ENCODE data around the gene ZBTB20. TPM values are rescaled to one million over a fixed set of nuclear protein-coding genes. Genes with fewer than 3 reads are reported as not detected.
"Not testable (repeated sequence)": the region's sequence is repeated elsewhere in the genome, so short reads cannot be mapped to it uniquely, and the experiment has no call there.

The ZBTB20 gene
- total and polyA plus RNA-seq, 4 donors = 3.1 to 57.4 (median 29.3) TPM

GRCh38 chr3:114691871-114692270, 455.2 kb downstream of the ZBTB20 start:
- H3K27ac ChIP-seq (ENCODE audit: low read depth, low read length) = no peak overlapping the region
- H3K36me3 ChIP-seq (ENCODE audit: control insufficient read depth, insufficient read depth, low read length) = no peaks in the 10 kb centered on the region
- H3K9me3 ChIP-seq (ENCODE audit: control insufficient read depth, insufficient read depth, low read length) = no peaks in the 10 kb centered on the region
- H3K4me3 ChIP-seq (ENCODE audit: low read depth, low read length) = no peak overlapping the region
- no CpG with 5 or more reads among the region's 3 CpGs for WGBS (ENCODE audit: insufficient coverage)
- H3K27me3 ChIP-seq (ENCODE audit: control insufficient read depth, insufficient read depth, low read length) = no peaks in the 10 kb centered on the region
- no peaks in the 10 kb centered on the region for H3K4me1 ChIP-seq (ENCODE audit: control insufficient read depth, insufficient read depth, low read length)
- DNase-seq (ENCODE audit: low read depth in 4 of 6, low spot score in 6 of 6) = peak in 1 of 6 donors; percentile 45

- no peak for DNase-seq (ENCODE audit: low read depth in 4 of 6, low spot score in 6 of 6)
- WGBS (ENCODE audit: insufficient coverage) = no CpG with 5 or more reads among the region's 1 CpG
- no peak overlapping the region for H3K4me3 ChIP-seq (ENCODE audit: low read depth, low read length)
Observed at GRCh38 chr3:114690911-114691310, 456.2 kb downstream of the ZBTB20 start.

GRCh38 chr3:114687151-114687550, 459.9 kb downstream of the ZBTB20 start:
- no peaks in the 10 kb centered on the region for H3K36me3 ChIP-seq (ENCODE audit: control insufficient read depth, insufficient read depth, low read length)
- peak in 1 of 6 donors; percentile 25 for DNase-seq (ENCODE audit: low read depth in 4 of 6, low spot score in 6 of 6)
- H3K4me3 ChIP-seq (ENCODE audit: low read depth, low read length) = no peak overlapping the region
- no peaks in the 10 kb centered on the region for H3K9me3 ChIP-seq (ENCODE audit: control insufficient read depth, insufficient read depth, low read length)
- H3K27ac ChIP-seq (ENCODE audit: low read depth, low read length) = peak overlapping the region; percentile 63
- no peaks in the 10 kb centered on the region for H3K4me1 ChIP-seq (ENCODE audit: control insufficient read depth, insufficient read depth, low read length)
- no peaks in the 10 kb centered on the region for H3K27me3 ChIP-seq (ENCODE audit: control insufficient read depth, insufficient read depth, low read length)
- 90% methylated on average over 1 of the region's 3 CpGs for WGBS (ENCODE audit: insufficient coverage)

More at GRCh38 chr3:114690911-114691310, 456.2 kb downstream of the ZBTB20 start:
- H3K27me3 ChIP-seq (ENCODE audit: control insufficient read depth, insufficient read depth, low read length) = no peaks in the 10 kb centered on the region
- no peaks in the 10 kb centered on the region for H3K4me1 ChIP-seq (ENCODE audit: control insufficient read depth, insufficient read depth, low read length)
- H3K9me3 ChIP-seq (ENCODE audit: control insufficient read depth, insufficient read depth, low read length) = no peaks in the 10 kb centered on the region
- H3K27ac ChIP-seq (ENCODE audit: low read depth, low read length) = no peak overlapping the region
- H3K36me3 ChIP-seq (ENCODE audit: control insufficient read depth, insufficient read depth, low read length) = no peaks in the 10 kb centered on the region

- H3K4me1 ChIP-seq (ENCODE audit: control insufficient read depth, insufficient read depth, low read length) = no peaks in the 10 kb centered on the region
- H3K36me3 ChIP-seq (ENCODE audit: control insufficient read depth, insufficient read depth, low read length) = no peaks in the 10 kb centered on the region
- peak in 1 of 6 donors; percentile 19 for DNase-seq (ENCODE audit: low read depth in 4 of 6, low spot score in 6 of 6)
- H3K9me3 ChIP-seq (ENCODE audit: control insufficient read depth, insufficient read depth, low read length) = no peaks in the 10 kb centered on the region
- no peaks in the 10 kb centered on the region for H3K27me3 ChIP-seq (ENCODE audit: control insufficient read depth, insufficient read depth, low read length)
- H3K4me3 ChIP-seq (ENCODE audit: low read depth, low read length) = no peak overlapping the region
- H3K27ac ChIP-seq (ENCODE audit: low read depth, low read length) = peak overlapping the region; percentile 63
- 89% methylated on average over 1 of the region's 4 CpGs for WGBS (ENCODE audit: insufficient coverage)
Observed at GRCh38 chr3:114686621-114687020, 460.5 kb downstream of the ZBTB20 start.

GRCh38 chr3:114685161-114685560, 461.9 kb downstream of the ZBTB20 start:
- WGBS (ENCODE audit: insufficient coverage) = no CpG with 5 or more reads among the region's 4 CpGs
- no peaks in the 10 kb centered on the region for H3K36me3 ChIP-seq (ENCODE audit: control insufficient read depth, insufficient read depth, low read length)
- no peak overlapping the region for H3K27ac ChIP-seq (ENCODE audit: low read depth, low read length)
- no peaks in the 10 kb centered on the region for H3K27me3 ChIP-seq (ENCODE audit: control insufficient read depth, insufficient read depth, low read length)
- DNase-seq (ENCODE audit: low read depth in 4 of 6, low spot score in 6 of 6) = peak in 2 of 6 donors; percentile 11 to 52
- H3K9me3 ChIP-seq (ENCODE audit: control insufficient read depth, insufficient read depth, low read length) = no peaks in the 10 kb centered on the region
- H3K4me1 ChIP-seq (ENCODE audit: control insufficient read depth, insufficient read depth, low read length) = no peaks in the 10 kb centered on the region
- no peak overlapping the region for H3K4me3 ChIP-seq (ENCODE audit: low read depth, low read length)

GRCh38 chr3:114680299-114680698, 466.8 kb downstream of the ZBTB20 start:
- Histone ChIP-seq H3K27me3 (ENCODE audit: control insufficient read depth, insufficient read depth, low read length) (no peaks in the 10 kb centered on the region), H3K9me3 (ENCODE audit: control insufficient read depth, insufficient read depth, low read length) (no peaks in the 10 kb centered on the region), H3K4me1 (ENCODE audit: control insufficient read depth, insufficient read depth, low read length) (no peaks in the 10 kb centered on the region), H3K27ac (ENCODE audit: low read depth, low read length) (no peak overlapping the region), H3K4me3 (ENCODE audit: low read depth, low read length) (no peak overlapping the region), H3K36me3 (ENCODE audit: control insufficient read depth, insufficient read depth, low read length) (no peaks in the 10 kb centered on the region)
- no peak for DNase-seq (ENCODE audit: low read depth in 4 of 6, low spot score in 6 of 6)
- WGBS (ENCODE audit: insufficient coverage) = no CpG with 5 or more reads among the region's 1 CpG

- not testable (repeated sequence) for H3K27me3 ChIP-seq (ENCODE audit: control insufficient read depth, insufficient read depth, low read length); H3K9me3 ChIP-seq (ENCODE audit: control insufficient read depth, insufficient read depth, low read length); H3K4me1 ChIP-seq (ENCODE audit: control insufficient read depth, insufficient read depth, low read length); H3K27ac ChIP-seq (ENCODE audit: low read depth, low read length); H3K36me3 ChIP-seq (ENCODE audit: control insufficient read depth, insufficient read depth, low read length); H3K4me3 ChIP-seq (ENCODE audit: low read depth, low read length); DNase-seq (ENCODE audit: low read depth in 4 of 6, low spot score in 6 of 6)
- WGBS (ENCODE audit: insufficient coverage) = 100% methylated on average over 1 of the region's 3 CpGs
Observed at GRCh38 chr3:114679773-114680172, 467.3 kb downstream of the ZBTB20 start.

GRCh38 chr3:114675104-114675503, 472.0 kb downstream of the ZBTB20 start:
- WGBS (ENCODE audit: insufficient coverage) = no CpG with 5 or more reads among the region's 4 CpGs
- Histone ChIP-seq H3K36me3 (ENCODE audit: control insufficient read depth, insufficient read depth, low read length) (no peaks in the 10 kb centered on the region), H3K27ac (ENCODE audit: low read depth, low read length) (no peak overlapping the region), H3K4me3 (ENCODE audit: low read depth, low read length) (no peak overlapping the region), H3K27me3 (ENCODE audit: control insufficient read depth, insufficient read depth, low read length) (no peaks in the 10 kb centered on the region), H3K9me3 (ENCODE audit: control insufficient read depth, insufficient read depth, low read length) (no peaks in the 10 kb centered on the region), H3K4me1 (ENCODE audit: control insufficient read depth, insufficient read depth, low read length) (no peaks in the 10 kb centered on the region)
- DNase-seq (ENCODE audit: low read depth in 4 of 6, low spot score in 6 of 6) = no peak

- H3K4me1 ChIP-seq (ENCODE audit: control insufficient read depth, insufficient read depth, low read length) = no peaks in the 10 kb centered on the region
- DNase-seq (ENCODE audit: low read depth in 4 of 6, low spot score in 6 of 6) = no peak
- H3K27me3 ChIP-seq (ENCODE audit: control insufficient read depth, insufficient read depth, low read length) = no peaks in the 10 kb centered on the region
- H3K27ac ChIP-seq (ENCODE audit: low read depth, low read length) = no peak overlapping the region
- H3K36me3 ChIP-seq (ENCODE audit: control insufficient read depth, insufficient read depth, low read length) = no peaks in the 10 kb centered on the region
- H3K4me3 ChIP-seq (ENCODE audit: low read depth, low read length) = no peak overlapping the region
- H3K9me3 ChIP-seq (ENCODE audit: control insufficient read depth, insufficient read depth, low read length) = no peaks in the 10 kb centered on the region
- WGBS (ENCODE audit: insufficient coverage) = no CpG with 5 or more reads among the region's 2 CpGs
Observed at GRCh38 chr3:114674036-114674435, 473.1 kb downstream of the ZBTB20 start.

GRCh38 chr3:114673481-114673880, 473.6 kb downstream of the ZBTB20 start:
- H3K27ac ChIP-seq (ENCODE audit: low read depth, low read length) = no peak overlapping the region
- H3K4me1 ChIP-seq (ENCODE audit: control insufficient read depth, insufficient read depth, low read length) = no peaks in the 10 kb centered on the region
- no peaks in the 10 kb centered on the region for H3K36me3 ChIP-seq (ENCODE audit: control insufficient read depth, insufficient read depth, low read length)
- no peak for DNase-seq (ENCODE audit: low read depth in 4 of 6, low spot score in 6 of 6)
- no peaks in the 10 kb centered on the region for H3K27me3 ChIP-seq (ENCODE audit: control insufficient read depth, insufficient read depth, low read length)
- no peak overlapping the region for H3K4me3 ChIP-seq (ENCODE audit: low read depth, low read length)
- WGBS (ENCODE audit: insufficient coverage) = no CpG with 5 or more reads among the region's 2 CpGs
- no peaks in the 10 kb centered on the region for H3K9me3 ChIP-seq (ENCODE audit: control insufficient read depth, insufficient read depth, low read length)

Measured in spinal cord (tissue), 10 donors.